NOMO-1 (cell line): ENCODE measurements around the gene LMTK3.
"Not testable (repeated sequence)": the region's sequence is repeated elsewhere in the genome, so short reads cannot be mapped to it uniquely, and the experiment has no call there.

ENCODE experiments used
- DNase-seq, 2 experiments: peaks; one replicate each; lab custom pipeline; 2025; ENCODE audit not compliant: unreplicated experiment in 2 of 2; lab: John Stamatoyannopoulos, UW

LMTK3 gene

DNA sequence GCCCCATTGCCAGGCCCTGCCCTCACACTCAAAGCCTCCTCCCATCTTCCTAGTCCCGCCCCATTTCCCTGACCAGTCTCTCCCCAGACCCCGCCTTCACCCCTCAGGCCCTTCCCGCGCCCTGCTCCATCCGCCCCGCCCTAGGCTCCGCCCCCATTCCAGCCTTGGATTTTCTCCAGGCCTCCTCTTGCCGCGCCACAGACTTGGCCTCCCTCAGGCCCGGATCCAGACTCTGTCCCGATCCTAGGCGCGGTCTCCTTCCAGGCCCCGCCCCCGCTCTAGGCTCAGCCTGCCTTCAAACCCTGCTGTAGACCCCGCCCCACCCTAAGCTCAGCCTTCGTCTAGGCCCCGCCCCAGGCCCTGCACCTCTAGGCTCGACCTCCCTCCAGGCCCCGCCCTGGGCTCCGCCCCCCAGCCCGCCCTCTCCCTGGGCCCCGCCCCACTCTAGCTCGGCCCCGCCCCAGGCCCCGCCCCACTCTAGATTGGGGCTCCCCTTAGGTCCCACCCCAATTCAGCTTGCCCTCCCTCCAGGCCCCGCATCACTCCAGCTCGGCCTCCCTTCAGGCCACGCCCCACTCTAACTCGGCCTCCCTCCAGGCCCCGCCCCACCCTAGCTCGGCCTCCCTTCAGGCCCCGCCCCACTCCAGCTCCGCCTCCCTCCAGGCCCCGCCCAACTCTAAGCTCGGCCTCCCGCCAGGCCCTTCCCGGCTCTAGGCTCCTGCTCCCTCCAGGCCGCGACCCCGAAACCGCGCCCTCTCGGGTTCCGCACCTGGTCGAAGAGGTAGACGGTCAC, 18.5 kb downstream of the LMTK3 start:
- DNase-seq = peak; percentile 99

DNA sequence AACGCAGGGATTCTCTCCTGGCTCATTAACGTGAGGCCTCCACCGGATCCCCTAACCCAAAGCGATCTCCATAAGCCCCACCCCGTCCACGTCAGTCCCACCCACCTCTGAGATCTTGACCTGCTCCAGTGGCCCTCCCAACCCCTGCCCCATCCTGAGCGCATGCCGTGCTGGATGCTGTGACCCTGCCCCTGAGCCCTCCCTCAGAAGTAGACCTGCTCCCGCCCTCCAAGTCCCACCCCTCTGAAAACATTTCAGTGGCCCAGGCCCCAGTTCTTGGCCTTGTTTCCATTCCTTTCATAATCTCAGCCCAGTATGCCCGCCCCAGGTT, 19.9 kb downstream of the LMTK3 start:
- no peak for DNase-seq

DNA sequence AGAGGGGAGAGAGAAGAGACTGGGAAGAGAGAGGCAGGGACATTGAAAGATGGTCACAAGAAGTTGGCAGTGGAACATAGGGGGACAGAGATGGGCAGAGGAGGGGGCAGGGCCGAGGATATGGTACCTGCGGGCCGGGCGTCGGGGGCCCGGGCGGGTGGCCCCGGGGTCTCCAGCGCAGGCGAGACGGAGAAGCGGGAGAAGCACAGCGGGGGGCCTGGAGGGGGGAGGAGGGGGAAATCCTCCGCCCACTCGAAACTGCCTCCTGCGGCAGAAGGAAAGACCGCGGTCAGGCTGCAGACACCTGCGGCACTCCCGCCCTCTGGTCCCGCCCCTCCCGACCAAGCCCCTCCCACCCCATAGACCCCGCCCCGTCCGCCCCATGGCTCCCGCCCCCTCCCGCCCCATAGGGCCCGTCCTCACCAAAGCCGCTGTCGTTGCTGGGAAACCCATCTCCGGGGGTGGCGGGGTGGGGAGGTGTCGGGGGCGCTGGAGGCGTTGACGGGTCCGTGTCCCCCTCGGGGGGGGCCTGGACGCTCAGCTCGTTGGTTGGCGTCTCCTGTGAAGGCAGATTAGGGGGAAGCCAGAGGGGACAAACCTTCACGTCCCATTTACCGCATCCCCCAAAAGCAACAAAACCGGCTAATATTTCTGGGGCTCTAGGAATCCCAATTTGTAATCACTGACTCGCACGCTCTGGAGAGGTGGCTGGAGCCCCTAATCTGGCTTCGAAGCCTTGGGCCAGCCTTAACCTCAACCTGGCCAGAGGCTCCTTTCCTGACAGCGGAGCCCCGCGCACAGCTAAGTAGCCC, 20.4 kb downstream of the LMTK3 start:
- DNase-seq = peak in 1 of 2 experiments; percentile 28

DNA sequence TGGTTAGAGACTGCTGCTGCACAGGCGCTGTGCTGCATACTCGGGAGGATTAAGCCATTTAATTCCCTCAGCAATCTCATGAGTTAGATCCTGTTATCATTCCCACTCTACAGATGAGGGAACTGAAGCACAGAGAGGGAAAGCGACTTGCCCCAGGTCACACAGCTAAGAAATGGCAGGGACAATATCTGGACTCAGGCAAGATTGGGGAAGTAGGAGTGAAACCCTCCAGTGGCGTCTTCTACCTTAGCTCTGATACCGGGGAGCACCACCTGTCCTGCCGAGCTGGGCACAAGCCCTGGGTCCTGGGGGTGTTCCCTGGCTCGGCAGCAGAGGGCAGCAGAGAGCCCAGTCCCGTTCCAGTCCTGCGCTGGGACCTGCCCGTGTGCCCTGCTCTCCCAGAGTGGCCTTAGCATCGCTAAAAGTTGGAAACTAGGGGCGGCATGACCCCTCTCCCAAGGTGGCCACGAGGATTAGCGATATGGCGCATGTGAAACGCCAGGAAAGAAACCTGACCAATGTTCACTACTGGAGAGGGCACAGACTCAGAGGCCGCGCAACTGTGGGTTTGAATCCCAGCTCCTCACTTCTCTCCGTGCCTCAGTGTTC, 21.9 kb downstream of the LMTK3 start:
- DNase-seq = peak; percentile 49 to 61

DNA sequence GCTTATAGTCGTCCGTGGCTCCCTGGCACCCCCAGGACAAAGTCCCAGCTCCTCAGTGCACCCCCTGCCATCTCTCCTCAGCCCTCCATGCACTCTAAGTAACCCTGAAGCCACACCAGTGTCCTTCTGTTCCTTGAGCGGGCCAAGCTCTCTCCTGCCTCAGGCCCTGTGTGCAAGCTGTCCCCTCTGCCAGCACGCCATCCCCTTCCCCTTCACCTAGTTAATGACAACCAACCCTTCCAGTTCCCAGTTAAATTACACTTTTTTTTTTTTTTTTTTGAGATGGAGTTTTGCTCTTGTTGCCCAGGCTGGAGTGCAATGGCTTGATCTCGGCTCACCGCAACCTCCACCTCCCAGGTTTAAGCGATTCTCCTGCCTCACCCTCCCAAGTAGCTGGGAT, 23.2 kb downstream of the LMTK3 start:
- not testable (repeated sequence) for DNase-seq

DNA sequence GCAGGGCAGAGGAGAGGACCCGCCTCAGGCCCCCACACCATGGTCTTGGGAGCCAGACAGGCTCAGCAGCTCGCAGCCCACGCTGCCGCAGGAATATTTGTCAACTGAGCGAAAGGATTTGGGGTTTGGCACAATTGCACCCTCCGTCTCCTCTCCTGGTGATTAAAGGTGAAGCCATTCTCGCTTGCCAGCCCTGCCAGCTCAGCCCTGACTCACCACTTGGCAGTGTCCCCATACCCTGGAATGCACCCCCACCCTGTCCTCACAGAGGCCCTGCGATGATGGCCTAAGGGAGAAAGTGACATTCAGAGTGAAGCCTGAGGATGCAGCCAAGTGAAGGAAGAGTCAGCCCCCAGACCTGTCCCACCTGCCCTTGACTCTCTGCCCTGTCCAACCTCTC, 23.7 kb downstream of the LMTK3 start:
- no peak for DNase-seq

DNA sequence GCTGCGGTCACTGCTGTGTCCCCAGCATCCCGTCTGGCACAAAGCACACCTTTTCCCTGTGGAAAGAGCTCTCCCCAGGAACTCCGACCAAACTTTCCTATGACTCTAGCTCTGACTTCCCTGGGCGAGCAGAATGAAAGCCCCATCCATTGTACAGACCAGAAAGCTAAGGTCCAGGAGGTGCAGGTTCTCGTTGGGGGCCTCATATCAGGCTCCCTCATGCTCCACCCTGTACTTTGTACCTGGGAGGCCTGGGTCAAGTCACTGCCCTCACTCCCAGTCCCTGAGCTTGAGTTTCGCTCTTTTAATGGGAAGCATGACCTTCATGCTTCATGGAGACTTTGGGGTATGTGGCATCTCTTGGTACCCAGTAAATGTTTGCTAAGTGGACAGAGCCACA, 24.1 kb downstream of the LMTK3 start:
- DNase-seq = no peak

DNA sequence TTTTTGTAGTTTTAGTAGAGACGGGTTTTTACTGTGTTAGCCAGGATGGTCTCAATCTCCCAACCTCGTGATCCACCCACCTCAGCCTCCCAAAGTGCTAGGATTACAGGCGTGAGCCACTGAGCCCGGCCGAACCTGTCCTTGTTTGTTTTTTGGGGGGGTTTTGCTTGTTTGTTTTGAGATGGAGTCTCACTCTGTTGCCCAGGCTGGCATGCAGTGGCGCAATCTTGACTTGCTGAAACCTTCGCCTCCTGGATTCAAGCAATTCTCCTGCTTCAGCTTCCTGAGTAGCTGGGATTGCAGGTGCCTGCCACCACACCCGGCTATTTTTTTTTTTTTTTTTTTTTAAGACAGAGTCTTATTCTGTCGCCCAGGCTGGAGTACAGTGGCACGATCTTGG, 24.9 kb downstream of the LMTK3 start:
- DNase-seq = not testable (repeated sequence)

DNA sequence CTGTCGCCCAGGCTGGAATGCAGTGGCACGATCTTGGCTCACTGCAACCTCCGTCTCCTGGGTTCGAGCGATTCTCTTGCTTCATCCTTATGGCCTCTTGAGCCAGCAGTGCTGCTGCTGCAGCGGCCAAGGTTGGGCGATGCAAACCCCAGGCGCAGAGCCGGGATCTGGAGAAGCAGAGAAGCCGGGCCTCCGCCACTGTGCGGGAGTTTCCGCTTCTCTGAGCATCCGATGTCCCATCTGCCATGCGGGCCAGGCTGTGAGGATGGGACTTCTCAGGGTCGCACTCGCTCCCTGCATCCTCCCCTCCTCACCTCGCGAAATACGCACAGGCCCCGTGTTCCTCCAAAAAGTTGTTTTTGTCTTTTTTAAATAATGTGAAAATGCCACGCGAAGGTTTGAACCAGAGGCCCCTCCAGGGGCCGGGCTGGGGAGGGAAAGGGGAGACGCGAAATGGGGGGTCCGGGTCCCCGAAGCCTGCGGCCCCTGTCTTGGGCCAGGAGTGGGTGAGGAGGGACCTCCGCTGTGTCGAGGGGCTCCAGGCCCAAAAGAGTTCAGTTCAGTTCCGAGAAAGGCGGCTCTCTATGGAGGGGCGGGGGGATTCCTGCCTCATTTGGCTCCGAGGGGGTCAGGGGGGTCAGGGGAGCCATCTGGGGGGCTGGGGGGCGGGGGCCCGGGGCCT, 26.6 kb downstream of the LMTK3 start:
- DNase-seq = no peak

DNA sequence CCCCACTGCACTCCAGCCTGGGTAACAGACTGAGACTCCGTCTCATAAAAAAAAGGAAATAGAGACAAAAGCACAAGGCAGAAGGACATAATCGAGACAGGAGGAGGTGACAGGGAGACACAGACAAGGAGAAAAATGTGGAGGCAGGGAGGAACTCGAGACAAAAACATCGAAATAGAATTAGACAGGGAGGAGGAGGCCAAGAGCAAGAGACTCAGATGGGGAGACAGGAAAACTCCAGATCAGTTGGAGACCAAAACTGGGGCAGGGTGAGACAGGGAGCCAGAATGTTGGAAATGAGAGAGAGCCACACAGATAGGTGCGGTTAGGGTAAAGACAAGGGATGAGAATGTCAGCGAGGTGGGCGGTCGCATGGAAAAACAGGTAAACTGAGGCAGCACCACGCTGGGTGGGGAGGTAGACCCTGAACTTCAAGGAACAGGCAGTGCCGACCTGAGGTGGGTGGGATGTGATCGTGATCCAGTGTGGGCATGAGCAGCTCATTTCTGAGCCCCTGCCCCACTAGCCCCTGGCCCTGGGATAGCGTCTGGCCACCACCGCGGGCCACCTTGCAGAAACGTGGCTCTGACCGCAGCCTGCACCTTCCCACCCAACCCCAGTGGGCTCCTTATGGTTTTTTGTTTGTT, 27.3 kb downstream of the LMTK3 start:
- DNase-seq = no peak

DNA sequence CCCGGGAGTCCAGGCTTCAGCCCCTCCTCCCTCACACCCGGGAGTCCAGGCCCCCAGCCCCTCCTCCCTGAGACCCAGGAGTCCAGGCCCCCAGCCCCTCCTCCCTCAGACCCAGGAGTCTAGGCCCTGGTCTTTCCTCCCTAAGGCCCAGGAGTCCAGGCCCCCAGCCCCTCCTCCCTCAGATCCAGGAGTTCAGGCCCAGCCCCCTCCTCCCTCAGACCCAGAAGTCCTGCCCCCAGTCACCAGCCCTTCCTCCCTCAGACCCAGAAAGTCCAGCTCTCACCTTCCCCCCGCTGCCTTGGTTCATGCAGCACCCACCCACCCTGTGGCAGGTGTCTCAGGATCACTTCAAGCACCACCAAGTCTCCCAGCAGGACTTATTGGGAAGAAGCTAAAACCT, 28.3 kb downstream of the LMTK3 start:
- no peak for DNase-seq

DNA sequence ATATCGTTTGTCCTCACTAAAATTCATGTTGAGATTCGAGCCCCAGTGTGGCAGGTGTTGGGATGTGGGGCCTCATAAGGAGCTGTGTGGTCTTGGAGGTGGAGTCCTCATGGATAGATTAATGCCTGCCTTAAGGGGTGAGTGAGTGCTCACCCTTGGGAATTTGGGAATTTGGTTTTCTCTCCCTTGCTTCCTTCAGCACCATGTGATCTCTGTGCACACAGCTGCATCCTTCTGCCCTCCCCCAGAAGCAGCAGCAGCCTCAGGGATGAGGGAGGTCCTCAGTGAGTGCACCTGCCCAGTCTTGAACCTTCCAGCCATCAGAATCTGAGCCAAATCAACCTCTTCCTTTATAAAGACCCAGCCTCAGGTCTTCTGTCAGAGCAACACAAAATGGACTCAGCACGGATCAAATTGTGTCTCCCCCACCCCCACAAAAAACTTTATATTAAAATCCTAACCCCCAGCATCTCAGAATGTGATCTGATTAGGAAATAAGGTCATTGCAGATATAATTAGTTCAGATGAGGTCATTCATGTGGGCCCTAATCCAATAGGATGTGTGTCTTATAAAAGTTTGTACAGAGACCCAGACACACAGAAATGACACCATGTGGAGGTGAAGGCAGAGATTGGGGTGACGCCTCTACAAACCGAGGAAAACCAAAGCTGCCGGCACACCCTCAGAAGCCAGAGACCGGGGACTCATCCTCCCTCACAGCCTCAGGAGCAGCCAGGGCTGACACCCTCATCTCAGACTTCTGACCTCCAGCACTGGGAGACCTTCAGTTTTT, 29.6 kb downstream of the LMTK3 start:
- no peak for DNase-seq

DNA sequence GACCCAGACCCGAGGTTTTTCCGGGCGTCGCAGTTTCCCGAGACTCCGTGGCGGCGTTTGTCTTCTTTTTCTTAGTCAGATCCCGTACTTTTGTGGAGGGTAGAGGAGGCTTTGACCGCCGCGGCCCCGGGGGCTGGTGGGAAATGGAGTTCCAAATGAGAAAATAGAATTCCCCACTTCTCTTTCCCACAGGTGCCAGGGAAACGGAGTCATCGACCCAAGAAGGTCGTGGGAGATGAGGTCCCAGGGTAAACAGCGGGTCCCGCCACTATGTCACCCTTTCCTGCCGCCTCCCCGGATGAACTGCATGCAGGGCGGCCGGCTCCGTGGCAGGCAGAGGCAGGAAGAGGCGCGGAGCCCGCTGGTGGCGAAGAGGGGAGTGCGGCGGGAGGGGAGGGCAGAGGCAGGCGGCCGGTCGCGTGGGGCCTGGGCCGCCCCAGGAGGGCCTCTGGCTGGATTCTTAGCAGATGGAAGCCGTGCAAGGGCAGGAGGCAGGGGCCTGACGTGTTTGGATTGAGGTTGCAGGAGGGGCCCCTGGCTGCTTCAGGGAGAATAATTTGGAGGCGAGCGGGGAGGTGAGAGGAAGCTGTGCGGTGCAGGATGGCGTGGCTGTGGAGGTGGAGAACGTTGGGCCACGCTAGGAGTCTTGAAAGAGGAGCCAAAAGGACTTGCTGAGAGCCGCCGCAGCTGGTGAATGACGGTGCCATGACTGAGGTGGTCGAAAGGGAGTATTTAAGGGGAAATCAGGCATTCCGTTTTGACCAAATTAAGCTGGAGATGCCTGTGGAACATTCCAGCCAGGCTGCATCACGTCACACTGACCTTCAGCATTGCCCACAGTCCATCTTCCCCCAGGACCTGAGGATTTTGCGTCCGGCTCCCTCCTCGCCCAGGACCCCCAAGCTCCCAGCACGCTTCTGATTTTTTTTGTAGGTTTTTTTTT, 30.8 kb downstream of the LMTK3 start:
- peak; percentile 41 to 45 for DNase-seq

DNA sequence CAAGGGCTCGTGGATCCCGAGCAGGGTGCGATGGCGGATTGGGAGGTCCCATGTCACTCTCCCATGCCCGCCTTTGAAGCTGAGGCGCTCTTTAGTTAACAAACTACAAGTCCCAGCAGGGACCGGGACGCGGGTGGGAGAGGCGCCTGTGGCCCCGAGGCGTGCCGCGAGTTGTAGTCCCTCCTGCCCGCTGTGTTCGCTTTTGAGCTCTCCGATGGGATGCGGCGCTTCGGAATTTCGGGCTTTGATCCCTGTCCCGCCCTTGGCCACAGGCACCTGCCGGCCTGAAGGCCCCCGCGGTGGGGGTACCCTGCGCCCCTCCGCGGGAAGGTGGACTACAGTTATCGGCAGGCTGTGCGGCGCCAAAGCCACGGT, 31.5 kb downstream of the LMTK3 start:
- peak in 1 of 2 experiments; percentile 4 for DNase-seq

DNA sequence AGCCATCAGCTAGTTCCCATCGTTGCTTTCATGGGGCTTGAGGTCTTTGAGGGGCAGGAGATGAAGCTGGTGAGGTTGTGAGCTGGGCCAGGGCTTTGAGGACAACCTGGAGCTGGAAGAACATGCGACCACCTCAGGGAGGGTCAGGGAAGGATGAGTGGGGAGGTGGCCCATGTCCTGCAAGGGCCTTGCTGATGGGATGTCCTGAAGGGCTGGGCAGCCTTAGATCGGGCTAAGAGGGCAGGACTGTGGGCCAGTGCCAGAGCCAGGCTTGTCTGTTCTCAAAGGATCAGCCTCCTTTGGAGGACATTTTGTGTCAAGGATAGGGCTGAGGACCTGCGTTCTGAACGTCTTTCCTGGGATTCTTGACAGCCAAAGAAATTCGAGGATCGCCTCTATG, 31.9 kb downstream of the LMTK3 start:
- no peak for DNase-seq

DNA sequence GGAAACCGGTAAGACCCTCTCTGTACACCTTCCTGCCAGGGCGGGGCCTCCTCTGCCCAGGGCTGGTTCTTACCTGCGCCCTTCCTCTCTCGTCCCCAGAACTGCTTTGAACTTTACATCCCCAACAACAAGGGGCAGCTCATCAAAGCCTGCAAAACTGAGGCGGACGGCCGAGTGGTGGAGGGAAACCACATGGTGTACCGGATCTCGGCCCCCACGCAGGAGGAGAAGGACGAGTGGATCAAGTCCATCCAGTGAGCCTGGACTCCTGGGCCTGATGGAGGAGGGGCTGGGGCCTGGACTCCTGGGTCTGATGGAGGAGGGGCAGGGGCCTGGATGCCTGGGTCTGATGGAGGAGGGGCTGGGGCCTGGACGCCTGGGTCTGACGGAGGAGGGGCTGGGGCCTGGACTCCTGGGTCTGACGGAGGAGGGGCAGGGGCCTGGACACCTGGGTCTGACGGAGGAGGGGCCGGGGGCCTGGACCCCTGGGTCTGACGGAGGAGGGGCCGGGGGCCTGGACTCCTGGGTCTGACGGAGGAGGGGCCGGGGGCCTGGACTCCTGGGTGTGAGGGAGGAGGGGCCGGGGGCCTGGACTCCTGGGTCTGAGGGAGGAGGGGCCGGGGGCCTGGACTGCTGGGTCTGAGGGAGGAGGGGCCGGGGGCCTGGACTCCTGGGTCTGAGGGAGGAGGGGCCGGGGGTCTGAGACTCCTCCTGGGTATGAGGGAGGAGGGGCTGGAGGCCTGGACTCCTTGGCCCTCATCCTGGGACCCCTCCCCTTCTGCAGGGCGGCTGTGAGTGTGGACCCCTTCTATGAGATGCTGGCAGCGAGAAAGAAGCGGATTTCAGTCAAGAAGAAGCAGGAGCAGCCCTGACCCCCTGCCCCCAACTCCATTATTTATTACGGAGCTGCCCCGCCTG, 33.0 kb downstream of the LMTK3 start:
- DNase-seq = no peak

DNA sequence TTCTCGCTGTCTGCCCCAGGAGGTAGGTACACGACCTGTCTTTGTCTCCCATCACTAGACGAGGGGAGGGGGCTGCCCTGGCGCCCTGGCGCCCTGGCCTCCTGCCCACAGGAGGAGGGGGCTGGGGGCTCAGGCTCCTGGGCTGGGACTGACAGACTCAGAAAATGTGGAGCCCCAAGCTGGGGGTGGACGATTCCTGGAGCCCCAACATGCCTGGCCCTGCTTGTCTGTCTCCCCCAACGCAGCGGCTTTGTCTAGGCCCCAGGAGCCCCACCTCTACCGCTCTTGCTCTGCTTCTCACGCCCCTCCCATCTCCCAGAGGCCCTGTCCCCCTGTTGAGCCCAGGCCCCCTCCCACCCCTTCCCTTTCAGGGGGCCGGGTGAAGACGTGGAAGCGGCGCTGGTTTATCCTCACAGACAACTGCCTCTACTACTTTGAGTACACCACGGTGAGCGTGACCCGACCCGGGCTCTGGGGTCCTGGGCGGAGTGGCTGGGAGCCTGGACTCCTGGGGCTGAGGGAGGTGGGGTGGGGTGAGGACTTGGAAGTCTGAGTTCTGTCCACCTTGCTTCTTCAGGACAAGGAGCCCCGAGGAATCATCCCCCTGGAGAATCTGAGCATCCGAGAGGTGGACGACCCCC, 33.8 kb downstream of the LMTK3 start:
- no peak for DNase-seq
